Keratinocyte (primary cell): Measurements from ENCODE around the gene VAMP8. TPM values are rescaled to one million over a fixed set of nuclear protein-coding genes. Genes with fewer than 3 reads are reported as not detected.

Experiments
- DNase-seq: peaks from one replicate; pipeline ENCODE4 v3.0.0-alpha.2; 2011; ENCODE audit warnings: low read depth, missing footprints, low spot score
- FAIRE-seq: peaks from 2 replicates; lab custom pipeline; 2011; peaks lifted over from hg19 to GRCh38; lab: Jason Lieb, UNC
- H2AFZ ChIP-seq: 2 replicates; pipeline ENCODE4 v1.6.0; 2012; ENCODE audit warnings: low read length, control low read depth, inconsistent platforms; ENCODE audit not compliant: control insufficient read depth
- H3K27ac ChIP-seq: 2 replicates; pipeline ENCODE4 v1.5.1; 2011; ENCODE audit warnings: low read length; ENCODE audit not compliant: control insufficient read depth, insufficient read depth
- H3K27me3 ChIP-seq: 3 replicates; pipeline ENCODE4 v1.6.0; 2011; ENCODE audit warnings: low read length; ENCODE audit not compliant: control insufficient read depth, insufficient read depth; ENCODE audit errors: extremely low read depth
- H3K36me3 ChIP-seq, 2 experiments: 2 replicates in 1 of 2; 3 replicates in 1 of 2; pipeline ENCODE4 v1.5.1; 2011; ENCODE audit warnings: low read length in 2 of 2, mild to moderate bottlenecking in 1 of 2; ENCODE audit not compliant: control insufficient read depth in 2 of 2, insufficient read depth in 2 of 2; ENCODE audit errors: extremely low read depth in 1 of 2
- H3K4me1 ChIP-seq: 3 replicates; pipeline ENCODE4 v1.5.1; 2011; ENCODE audit warnings: low read length; ENCODE audit not compliant: control insufficient read depth, insufficient read depth; ENCODE audit errors: extremely low read depth
- H3K4me2 ChIP-seq: 3 replicates; pipeline ENCODE4 v1.6.0; 2011; ENCODE audit warnings: low read depth, low read length; ENCODE audit not compliant: control insufficient read depth, insufficient read depth; ENCODE audit errors: extremely low read depth
- H3K4me3 ChIP-seq, 3 experiments: fragments of 200-600 bp in 1 of 3; sonication (generic) in 1 of 3; 2 replicates in 2 of 3; 3 replicates in 1 of 3; pipeline ENCODE4 v1.5.1; 2011 to 2016; ENCODE audit warnings: low read length in 3 of 3, mild to moderate bottlenecking in 3 of 3, control low read depth in 2 of 3, inconsistent platforms in 1 of 3, low read depth in 1 of 3, mixed read lengths in 1 of 3, mixed run types in 1 of 3, moderate library complexity in 1 of 3; ENCODE audit not compliant: control insufficient read depth in 2 of 3, insufficient read depth in 2 of 3; ENCODE audit errors: extremely low read depth in 1 of 3
- H3K79me2 ChIP-seq: 2 replicates; pipeline ENCODE4 v1.6.0; 2012; ENCODE audit warnings: low read length; ENCODE audit not compliant: control insufficient read depth, insufficient read depth
- H3K9ac ChIP-seq: 3 replicates; pipeline ENCODE4 v1.6.0; 2011; ENCODE audit warnings: low read length; ENCODE audit not compliant: control insufficient read depth, insufficient read depth; ENCODE audit errors: extremely low read depth
- H3K9me1 ChIP-seq: 3 replicates; pipeline ENCODE4 v1.6.0; 2011; ENCODE audit warnings: low read length; ENCODE audit not compliant: control insufficient read depth, insufficient read depth; ENCODE audit errors: extremely low read depth
- H3K9me3 ChIP-seq: 2 replicates; pipeline ENCODE4 v1.5.1; 2012; ENCODE audit warnings: low read depth, low read length; ENCODE audit not compliant: control insufficient read depth
- H4K20me1 ChIP-seq: 3 replicates; pipeline ENCODE4 v1.6.0; 2011; ENCODE audit warnings: low read length; ENCODE audit not compliant: control insufficient read depth, insufficient read depth; ENCODE audit errors: extremely low read depth
- EZH2 ChIP-seq: IDR thresholded peaks from one replicate; pipeline ENCODE4 v1.6.1; 2012; ENCODE audit warnings: inconsistent platforms, mild to moderate bottlenecking, low read length, moderate library complexity
- dilution Hi-C: fragments of 300-500 bp; cut with MboI; formaldehyde crosslinking; loops from one replicate; pipeline ENCODE4 v1.7.0; 2020; ENCODE audit warnings: low sequenced_read_pairs; ENCODE audit not compliant: extremely low pct_ligation_motif_present
- polyA plus RNA-seq, 5 experiments: library from polyadenylated mRNA; depleted of rRNA in 3 of 5; stranded (reverse) in 3 of 5; stranded (forward) in 1 of 5; unstranded in 1 of 5; fragments of >200 nt; gene quantifications; 1 replicate in 1 of 5; 2 replicates in 3 of 5; 3 replicates in 1 of 5; pipeline versions ENCODE4 v1.2.1 to v1.2.3, GENCODE V29; 2011 to 2012; ENCODE audit warnings: missing spikeins in 2 of 5, low read depth in 1 of 5, low replicate concordance in 1 of 5
- TF ChIP-seq, protein P1 (sequence below), 3 experiments: IDR thresholded peaks in 1 of 3; conservative IDR thresholded peaks in 1 of 3; optimal IDR thresholded peaks in 1 of 3; 2 replicates in 2 of 3; 3 replicates in 1 of 3; pipeline versions ENCODE3 to v1.5.1; 2011; ENCODE audit warnings: low read length in 3 of 3, mild to moderate bottlenecking in 3 of 3, moderate library complexity in 2 of 3, control low read depth in 1 of 3, inconsistent platforms in 1 of 3; ENCODE audit not compliant: insufficient read depth in 2 of 3; ENCODE audit errors: extremely low read depth in 1 of 3

The VAMP8 gene
- polyA plus RNA-seq, 1 donor (not counting 4 experiments of a cell fraction or from before 2014, with no cell fraction given) = 385 TPM

DNA sequence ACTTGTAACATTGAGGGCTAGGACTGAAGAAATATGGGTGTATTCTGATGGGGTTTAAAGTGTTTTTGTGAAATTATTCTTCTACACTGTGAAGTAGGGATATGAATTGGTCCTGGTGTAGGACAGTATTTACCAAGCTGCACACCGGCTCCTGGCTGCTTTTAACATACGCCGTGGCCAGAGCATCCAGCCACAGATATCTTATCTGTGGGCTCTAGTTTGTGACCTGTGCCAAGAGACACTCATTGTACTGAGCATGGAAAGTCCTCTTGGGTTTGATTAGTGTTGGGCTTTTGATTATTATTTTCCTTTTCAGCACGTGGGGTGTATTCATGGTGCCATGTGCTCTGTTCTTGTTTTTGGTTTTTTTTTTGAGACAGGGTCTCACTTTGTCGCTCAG is 46.6 kb downstream of the VAMP8 start:
- Histone ChIP-seq H3K27ac (no peak overlapping the region), H3K27me3 (no peaks in the 10 kb centered on the region), H3K9ac (no peak overlapping the region), H2AFZ (no peak overlapping the region), H3K4me2 (no peak overlapping the region), H3K36me3 (peaks cover 25 to 40% of the 10 kb centered on the region in 2 experiments), H3K79me2 (peaks cover 16% of the 10 kb centered on the region), H3K4me1 (peaks cover 5% of the 10 kb centered on the region), H4K20me1 (no peaks in the 10 kb centered on the region), H3K9me3 (no peaks in the 10 kb centered on the region), H3K9me1 (no peaks in the 10 kb centered on the region), H3K4me3 (no peak overlapping the region)
- TF ChIP-seq EZH2 = no peak
- TF ChIP-seq, protein P1, sequence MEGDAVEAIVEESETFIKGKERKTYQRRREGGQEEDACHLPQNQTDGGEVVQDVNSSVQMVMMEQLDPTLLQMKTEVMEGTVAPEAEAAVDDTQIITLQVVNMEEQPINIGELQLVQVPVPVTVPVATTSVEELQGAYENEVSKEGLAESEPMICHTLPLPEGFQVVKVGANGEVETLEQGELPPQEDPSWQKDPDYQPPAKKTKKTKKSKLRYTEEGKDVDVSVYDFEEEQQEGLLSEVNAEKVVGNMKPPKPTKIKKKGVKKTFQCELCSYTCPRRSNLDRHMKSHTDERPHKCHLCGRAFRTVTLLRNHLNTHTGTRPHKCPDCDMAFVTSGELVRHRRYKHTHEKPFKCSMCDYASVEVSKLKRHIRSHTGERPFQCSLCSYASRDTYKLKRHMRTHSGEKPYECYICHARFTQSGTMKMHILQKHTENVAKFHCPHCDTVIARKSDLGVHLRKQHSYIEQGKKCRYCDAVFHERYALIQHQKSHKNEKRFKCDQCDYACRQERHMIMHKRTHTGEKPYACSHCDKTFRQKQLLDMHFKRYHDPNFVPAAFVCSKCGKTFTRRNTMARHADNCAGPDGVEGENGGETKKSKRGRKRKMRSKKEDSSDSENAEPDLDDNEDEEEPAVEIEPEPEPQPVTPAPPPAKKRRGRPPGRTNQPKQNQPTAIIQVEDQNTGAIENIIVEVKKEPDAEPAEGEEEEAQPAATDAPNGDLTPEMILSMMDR (optimal IDR thresholded peaks at IDR 0.05 in 1 of 3, IDR thresholded peaks at IDR 0.05 in 1 of 3, conservative IDR thresholded peaks at IDR 0.05 in 1 of 3; ENCODE audit: extremely low read depth in 1 of 3, insufficient read depth in 2 of 3, low read length in 3 of 3) = no peak
- no peak for FAIRE-seq
- dilution Hi-C loops = no loop called here
- DNase-seq = no peak

DNA sequence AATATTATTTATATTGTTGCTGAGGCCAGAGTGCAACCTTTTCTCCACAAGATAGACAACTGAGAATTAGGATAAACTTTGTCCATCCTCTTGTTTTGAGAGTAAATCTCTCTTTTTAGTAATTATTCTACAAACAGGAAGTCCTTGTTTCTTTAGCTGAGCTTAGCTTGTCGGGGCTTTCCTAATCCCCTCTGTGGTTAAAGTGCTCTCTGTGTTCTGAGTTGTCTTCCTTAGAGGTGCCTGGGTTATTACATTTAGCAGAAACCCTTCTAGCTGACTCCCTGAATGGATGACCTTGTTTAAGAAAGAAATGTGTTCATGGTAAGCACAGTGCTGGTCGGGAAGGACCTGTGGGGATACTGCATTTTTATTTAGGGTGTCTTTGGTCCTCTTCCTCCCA is 51.3 kb downstream of the VAMP8 start:
- no peak overlapping the region for H3K27ac ChIP-seq

More for the DNA sequence above, 51.3 kb downstream of the VAMP8 start:
- H3K4me3 ChIP-seq = no peak overlapping the region
- H3K9me1 ChIP-seq = no peaks in the 10 kb centered on the region
- no peaks in the 10 kb centered on the region for H3K9me3 ChIP-seq
- TF ChIP-seq, protein P1 (optimal IDR thresholded peaks at IDR 0.05 in 1 of 3, IDR thresholded peaks at IDR 0.05 in 1 of 3, conservative IDR thresholded peaks at IDR 0.05 in 1 of 3; ENCODE audit: extremely low read depth in 1 of 3, insufficient read depth in 2 of 3, low read length in 3 of 3) = no peak
- TF ChIP-seq EZH2 = no peak
- no peak overlapping the region for H3K9ac ChIP-seq
- H3K27me3 ChIP-seq = no peaks in the 10 kb centered on the region
- dilution Hi-C loops = no loop called here
- DNase-seq = no peak
- no peak overlapping the region for H3K4me2 ChIP-seq
- H3K4me1 ChIP-seq = no peaks in the 10 kb centered on the region
- no peaks in the 10 kb centered on the region for H4K20me1 ChIP-seq
- no peak for FAIRE-seq
- no peaks in the 10 kb centered on the region for H3K79me2 ChIP-seq
- H3K36me3 ChIP-seq = peaks cover 24 to 45% of the 10 kb centered on the region in 2 experiments
- no peak overlapping the region for H2AFZ ChIP-seq
